ENCODE data around the gene COL13A1.

DNA sequence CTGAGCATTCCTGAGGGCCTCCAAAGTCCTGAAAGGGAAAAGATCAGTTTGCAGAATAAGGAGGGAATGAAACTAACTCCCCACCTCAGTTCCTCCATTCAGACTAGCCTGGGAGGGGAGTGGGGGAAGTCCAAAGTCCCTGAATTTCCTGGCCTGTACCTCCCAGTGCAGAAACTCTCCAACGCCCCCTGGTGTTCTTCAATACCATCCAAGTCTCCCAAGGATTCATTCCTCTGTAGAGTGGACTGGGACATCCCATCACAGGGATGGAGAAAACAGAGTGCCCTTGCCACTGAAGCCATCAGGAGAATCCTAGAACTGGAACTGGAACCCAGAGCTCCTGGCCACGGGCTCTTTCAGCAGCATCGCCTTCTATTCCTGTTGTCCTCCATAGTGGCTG is 1.6 kb upstream of the COL13A1 start:
- TF ChIP-seq POLR2A (IDR thresholded peaks at IDR 0.05) (no peak), POLR2AphosphoS5 (IDR thresholded peaks at IDR 0.05) (no peak)
